Neuronal stem cell (in vitro differentiated cells): ENCODE data around the gene H2AZ2.

ENCODE experiments used
- DNase-seq: peaks from one replicate; pipeline ENCODE4 v3.0.0-alpha.2; 2013; ENCODE audit warnings: low spot score
- H2AFZ ChIP-seq: one replicate; pipeline ENCODE4 v1.6.1; 2013; ENCODE audit warnings: mild to moderate bottlenecking, low read length, inconsistent platforms
- H2AK5ac ChIP-seq: 2 replicates; pipeline ENCODE4 v1.6.1; 2013; ENCODE audit warnings: low read depth, mild to moderate bottlenecking, inconsistent platforms, low read length, moderate library complexity, mixed read lengths
- H2BK120ac ChIP-seq: 2 replicates; pipeline ENCODE4 v1.6.1; 2013; ENCODE audit warnings: low read depth, mild to moderate bottlenecking, inconsistent platforms, low read length, moderate library complexity, mixed read lengths
- H2BK12ac ChIP-seq: one replicate; pipeline ENCODE4 v1.6.1; 2013; ENCODE audit warnings: low read length, inconsistent platforms
- H2BK15ac ChIP-seq: 2 replicates; pipeline ENCODE4 v1.6.1; 2013; ENCODE audit warnings: mild to moderate bottlenecking, low read length, inconsistent platforms, mixed read lengths
- H2BK5ac ChIP-seq: one replicate; pipeline ENCODE4 v1.6.1; 2013; ENCODE audit warnings: inconsistent platforms, mild to moderate bottlenecking, low read length, moderate library complexity
- H3K14ac ChIP-seq: one replicate; pipeline ENCODE4 v1.6.1; 2013; ENCODE audit warnings: low read length, inconsistent platforms
- H3K18ac ChIP-seq: 2 replicates; pipeline ENCODE4 v1.6.1; 2013; ENCODE audit warnings: low read length, inconsistent platforms
- H3K23ac ChIP-seq: 2 replicates; pipeline ENCODE4 v1.6.1; 2013; ENCODE audit warnings: low read depth, mild to moderate bottlenecking, mixed read lengths, low read length, inconsistent platforms; ENCODE audit not compliant: poor library complexity
- H3K27ac ChIP-seq: replicated peaks from 3 replicates; pipeline ENCODE4 v1.5.1; 2013; ENCODE audit warnings: low read length, inconsistent platforms
- H3K27me3 ChIP-seq, 3 experiments: 2 replicates each; pipeline ENCODE4 v1.6.1; 2013; ENCODE audit warnings: low read length in 3 of 3, mild to moderate bottlenecking in 2 of 3, inconsistent platforms in 1 of 3, low read depth in 1 of 3, mixed read lengths in 1 of 3, moderate library complexity in 1 of 3; ENCODE audit not compliant: control insufficient read depth in 3 of 3, insufficient read depth in 3 of 3
- H3K36me3 ChIP-seq, 2 donors: replicated peaks in 1 of 2; 2 replicates each; pipeline ENCODE4 v1.6.1; 2013; ENCODE audit warnings: low read length in 2 of 2; ENCODE audit not compliant: control insufficient read depth in 2 of 2, insufficient read depth in 2 of 2
- H3K4ac ChIP-seq: 2 replicates; pipeline ENCODE4 v1.6.1; 2013; ENCODE audit warnings: inconsistent platforms, mild to moderate bottlenecking, low read length, moderate library complexity
- H3K4me1 ChIP-seq, 2 donors: 1 replicate in 1 of 2; 2 replicates in 1 of 2; pipeline ENCODE4 v1.6.1; 2013; ENCODE audit warnings: low read length in 2 of 2, low read depth in 1 of 2; ENCODE audit not compliant: control insufficient read depth in 2 of 2, insufficient read depth in 1 of 2
- H3K4me2 ChIP-seq: one replicate; pipeline ENCODE4 v1.6.1; 2013; ENCODE audit warnings: mild to moderate bottlenecking, low read length, inconsistent platforms; ENCODE audit not compliant: insufficient read depth, poor library complexity, severe bottlenecking
- H3K4me3 ChIP-seq, 2 donors: 2 replicates each; pipeline ENCODE4 v1.5.1; 2013; ENCODE audit warnings: low read length in 2 of 2, mild to moderate bottlenecking in 2 of 2, inconsistent platforms in 1 of 2, moderate library complexity in 1 of 2
- H3K79me1 ChIP-seq: one replicate; pipeline ENCODE4 v1.6.1; 2013; ENCODE audit warnings: low read depth, mild to moderate bottlenecking, inconsistent platforms, low read length, moderate library complexity
- H3K9ac ChIP-seq: one replicate; pipeline ENCODE4 v1.6.1; 2013; ENCODE audit warnings: mild to moderate bottlenecking, low read depth, low read length, inconsistent platforms; ENCODE audit not compliant: poor library complexity
- H3K9me3 ChIP-seq, 2 donors: replicated peaks in 1 of 2; 2 replicates each; pipeline versions ENCODE3 to v1.6.1; 2013; ENCODE audit warnings: low read length in 2 of 2, mild to moderate bottlenecking in 2 of 2, inconsistent platforms in 1 of 2, low read depth in 1 of 2, mixed read lengths in 1 of 2, moderate library complexity in 1 of 2; ENCODE audit not compliant: control insufficient read depth in 2 of 2, insufficient read depth in 1 of 2
- H4K8ac ChIP-seq: one replicate; pipeline ENCODE4 v1.6.1; 2013; ENCODE audit warnings: low read depth, mild to moderate bottlenecking, inconsistent platforms, low read length, moderate library complexity
- H4K91ac ChIP-seq: one replicate; pipeline ENCODE4 v1.6.1; 2013; ENCODE audit warnings: low read length, low read depth, mild to moderate bottlenecking, inconsistent platforms; ENCODE audit not compliant: poor library complexity
- WGBS, 2 donors: extraction: QIAGEN DNeasy Blood & Tissue Kit; methylation state at CpG; one replicate each; pipeline ENCODE4 v1.1.7; 2013; ENCODE audit warnings: missing lambda C conversion rate in 2 of 2, mixed read lengths in 1 of 2; ENCODE audit not compliant: insufficient read length in 2 of 2, insufficient replicate concordance in 1 of 2; ENCODE audit errors: extremely low coverage in 2 of 2; 5-methylcytosine and 5-hydroxymethylcytosine counted together

The H2AZ2 gene

DNA sequence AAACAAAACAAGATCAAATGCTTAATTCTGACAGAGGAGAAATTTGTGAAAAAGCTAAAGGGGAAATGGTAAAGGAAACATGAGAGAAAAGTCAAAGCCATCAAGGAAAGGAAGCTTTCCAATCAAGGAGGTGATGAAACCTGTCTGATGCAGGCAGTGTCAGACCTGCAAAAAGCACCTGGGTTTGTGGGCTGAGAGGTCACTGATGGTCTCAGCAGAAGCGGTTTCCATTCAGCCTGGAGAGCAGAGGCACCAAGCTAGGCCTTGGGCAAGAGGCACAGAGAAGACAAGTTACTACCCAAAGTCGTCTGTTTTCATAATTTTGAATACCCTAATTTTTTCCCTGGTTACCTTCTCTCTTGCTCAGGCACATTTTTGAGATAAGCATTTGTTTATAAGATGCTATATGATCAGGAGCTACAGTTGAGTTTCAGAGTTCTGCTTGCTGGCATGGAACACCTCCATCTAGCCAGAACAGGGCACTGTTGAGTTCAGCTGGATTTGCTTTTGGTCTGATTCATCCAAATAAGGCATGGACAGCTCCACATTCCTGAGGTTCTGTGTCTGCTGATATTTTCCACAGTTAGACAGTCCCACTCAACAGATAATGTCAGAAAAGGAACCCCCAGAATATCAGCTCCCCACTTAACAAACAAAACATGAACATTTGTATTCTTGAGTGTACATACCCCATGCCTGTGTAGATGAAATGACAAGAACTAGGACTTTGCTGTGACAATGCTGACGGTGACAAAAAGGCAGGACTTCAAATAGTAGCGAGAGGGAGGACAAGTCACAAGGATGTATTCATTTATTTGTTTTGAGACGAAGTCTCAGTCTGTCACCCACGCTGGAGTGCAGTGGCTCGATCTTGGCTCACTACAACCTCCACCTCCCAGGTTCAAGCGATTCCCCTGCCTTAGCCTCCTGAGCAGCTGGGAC, 56.3 kb downstream of the H2AZ2 start:
- Histone ChIP-seq H2BK120ac (no peak overlapping the region), H3K4me3 (no peak overlapping the region), H3K27me3 (peaks cover 0 to 1% (median 0%) of the 10 kb centered on the region in 3 experiments), H3K4me1 (no peaks in the 10 kb centered on the region), H3K18ac (no peak overlapping the region), H3K27ac (no peak overlapping the region), H3K4ac (no peak overlapping the region), H3K36me3 (no peaks in the 10 kb centered on the region), H3K9ac (no peak overlapping the region), H2BK15ac (no peak overlapping the region), H2BK5ac (no peak overlapping the region), H2BK12ac (no peak overlapping the region), H3K79me1 (no peaks in the 10 kb centered on the region), H3K23ac (no peak overlapping the region), H4K8ac (no peak overlapping the region), H2AK5ac (no peak overlapping the region), H3K14ac (no peak overlapping the region), H3K4me2 (no peak overlapping the region), H3K9me3 (peaks cover 0 to 1% of the 10 kb centered on the region in 2 donors), H4K91ac (no peak overlapping the region), H2AFZ (no peak overlapping the region)
- no peak for DNase-seq
- WGBS, 2 donors, result no CpG with 5 or more reads among the region's 8 CpGs

DNA sequence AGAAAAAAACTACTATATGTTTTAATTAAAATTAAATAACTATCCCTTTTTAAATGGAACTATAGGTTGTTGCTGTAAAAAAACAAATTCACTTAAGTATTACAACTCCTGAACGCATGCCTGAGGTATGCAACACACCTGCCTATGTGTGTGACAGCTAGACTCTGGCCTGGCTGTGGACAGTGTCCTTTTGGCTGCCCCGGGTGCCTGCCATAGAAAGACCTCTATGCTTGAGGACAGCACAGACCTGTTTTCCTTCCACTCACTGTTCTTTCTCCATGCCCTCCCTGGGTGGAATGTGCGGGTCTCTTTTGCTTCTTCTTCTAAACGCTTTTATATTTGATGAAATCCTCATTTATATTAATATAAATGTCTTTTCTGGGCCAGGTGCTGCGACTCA, 57.9 kb downstream of the H2AZ2 start:
- no peak overlapping the region for H2AK5ac ChIP-seq
- no peaks in the 10 kb centered on the region for H3K79me1 ChIP-seq
- no peaks in the 10 kb centered on the region for H3K4me1 ChIP-seq
- no peak for DNase-seq
- no peak overlapping the region for H3K14ac ChIP-seq
- H3K27me3 ChIP-seq, result peaks cover 0 to 1% (median 0%) of the 10 kb centered on the region in 3 experiments
- no peaks in the 10 kb centered on the region for H3K9me3 ChIP-seq
- H2BK120ac ChIP-seq, result no peak overlapping the region
- H2BK5ac ChIP-seq, result no peak overlapping the region
- H4K91ac ChIP-seq, result no peak overlapping the region
- no peak overlapping the region for H3K4ac ChIP-seq
- no CpG with 5 or more reads among the region's 5 CpGs for WGBS, 2 donors
- H3K36me3 ChIP-seq, result no peaks in the 10 kb centered on the region
- H2BK12ac ChIP-seq, result no peak overlapping the region
- no peak overlapping the region for H2AFZ ChIP-seq
- no peak overlapping the region for H3K4me3 ChIP-seq
- H3K4me2 ChIP-seq, result no peak overlapping the region
- H2BK15ac ChIP-seq, result no peak overlapping the region
- H3K18ac ChIP-seq, result no peak overlapping the region
- no peak overlapping the region for H3K27ac ChIP-seq
- no peak overlapping the region for H4K8ac ChIP-seq
- H3K23ac ChIP-seq, result no peak overlapping the region
- H3K9ac ChIP-seq, result no peak overlapping the region

DNA sequence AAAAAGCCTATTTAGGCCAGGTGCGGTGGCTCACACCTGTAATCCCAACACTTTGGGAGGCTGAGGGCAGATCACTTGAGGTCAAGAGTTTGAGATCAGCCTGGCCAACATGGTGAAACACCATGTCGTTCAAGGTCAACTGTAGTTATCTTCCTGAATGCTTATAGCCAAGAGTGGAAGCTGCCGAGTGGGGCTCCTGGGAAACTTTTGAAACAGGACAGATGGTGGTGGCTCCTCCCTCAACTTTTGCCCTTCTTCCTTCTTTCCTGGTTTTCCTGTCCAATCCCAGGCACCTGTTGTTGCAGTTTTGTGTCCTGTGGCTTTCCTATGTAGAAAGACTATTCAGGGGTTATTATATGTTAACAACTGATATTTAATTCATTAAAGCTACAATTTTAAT, 60.1 kb downstream of the H2AZ2 start:
- Histone ChIP-seq H3K14ac (no peak overlapping the region), H2BK12ac (no peak overlapping the region), H3K4ac (no peak overlapping the region), H3K9ac (no peak overlapping the region), H3K23ac (no peak overlapping the region), H3K4me1 (no peaks in the 10 kb centered on the region), H2AFZ (no peak overlapping the region), H3K4me3 (no peak overlapping the region), H3K4me2 (no peak overlapping the region), H3K18ac (no peak overlapping the region), H4K8ac (no peak overlapping the region), H3K27ac (no peak overlapping the region), H2BK5ac (no peak overlapping the region), H2BK15ac (no peak overlapping the region), H4K91ac (no peak overlapping the region), H2BK120ac (no peak overlapping the region), H3K79me1 (no peaks in the 10 kb centered on the region), H3K27me3 (peaks cover 0 to 1% (median 0%) of the 10 kb centered on the region in 3 experiments), H3K9me3 (peaks cover 4 to 6% of the 10 kb centered on the region in 2 donors), H2AK5ac (no peak overlapping the region), H3K36me3 (no peaks in the 10 kb centered on the region)
- no CpG with 5 or more reads among the region's 3 CpGs for WGBS, 2 donors
- no peak for DNase-seq

DNA sequence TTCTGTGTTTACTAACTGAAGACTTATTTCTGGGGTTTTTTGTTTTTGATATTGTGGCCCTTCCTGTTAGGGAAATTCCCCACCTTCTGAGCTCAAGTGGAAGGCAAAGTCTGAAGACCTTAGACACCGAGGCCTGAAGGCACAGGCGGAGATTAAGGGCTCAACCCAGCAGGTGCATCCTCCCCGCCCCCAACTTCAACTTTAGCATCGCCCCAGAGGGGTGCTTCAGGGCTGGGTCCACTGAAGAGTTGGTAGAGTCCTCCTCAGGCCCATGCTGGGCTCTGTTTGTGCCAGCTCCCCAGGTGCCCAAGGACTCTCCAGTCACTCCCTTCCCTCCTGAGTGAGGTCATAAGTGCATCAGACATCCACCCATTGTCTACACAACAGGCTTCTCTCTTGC, 60.8 kb downstream of the H2AZ2 start:
- Histone ChIP-seq H2AK5ac (no peak overlapping the region), H3K27me3 (peaks cover 0 to 1% (median 0%) of the 10 kb centered on the region in 3 experiments), H2AFZ (no peak overlapping the region), H3K23ac (no peak overlapping the region), H3K27ac (no peak overlapping the region), H4K91ac (no peak overlapping the region), H2BK120ac (no peak overlapping the region), H2BK15ac (no peak overlapping the region), H2BK12ac (no peak overlapping the region), H4K8ac (no peak overlapping the region), H3K18ac (no peak overlapping the region), H3K4ac (no peak overlapping the region), H3K36me3 (no peaks in the 10 kb centered on the region), H3K4me3 (no peak overlapping the region), H3K4me1 (no peaks in the 10 kb centered on the region), H3K9me3 (peaks cover 7 to 10% of the 10 kb centered on the region in 2 donors), H3K14ac (no peak overlapping the region), H2BK5ac (no peak overlapping the region), H3K9ac (no peak overlapping the region), H3K79me1 (no peaks in the 10 kb centered on the region), H3K4me2 (no peak overlapping the region)
- DNase-seq, result no peak
- WGBS, 2 donors, result no CpG with 5 or more reads among the region's 4 CpGs
